HUES64 (cell line): Measurements from ENCODE around the gene PPFIBP1.
"Not testable (repeated sequence)": the region's sequence is repeated elsewhere in the genome, so short reads cannot be mapped to it uniquely, and the experiment has no call there.

ENCODE experiments used
- H3K27ac ChIP-seq: 2 replicates; pipeline ENCODE4 v1.7.0; 2013; ENCODE audit warnings: low read depth, low read length, inconsistent platforms
- H3K27me3 ChIP-seq: 2 replicates; pipeline ENCODE4 v1.6.1; 2013; ENCODE audit warnings: mild to moderate bottlenecking, low read length; ENCODE audit not compliant: insufficient read depth
- H3K36me3 ChIP-seq: 2 replicates; pipeline ENCODE4 v1.6.1; 2013; ENCODE audit warnings: mild to moderate bottlenecking, low read length; ENCODE audit not compliant: insufficient read depth
- H3K4me1 ChIP-seq: 2 replicates; pipeline ENCODE4 v1.6.1; 2013; ENCODE audit warnings: mild to moderate bottlenecking, low read length, moderate library complexity; ENCODE audit not compliant: insufficient read depth
- H3K4me3 ChIP-seq: 2 replicates; pipeline ENCODE4 v1.5.1; 2013; ENCODE audit warnings: mild to moderate bottlenecking, low read length, moderate library complexity
- H3K9ac ChIP-seq: 2 replicates; pipeline ENCODE4 v1.6.1; 2013; ENCODE audit warnings: mild to moderate bottlenecking, low read depth, low read length
- H3K9me3 ChIP-seq: 2 replicates; pipeline ENCODE4 v1.6.1; 2013; ENCODE audit warnings: low read depth, low read length; ENCODE audit not compliant: insufficient read depth
- WGBS: fragments of 150-250, 120-280 bp; methylation state at CpG from one replicate; pipeline ENCODE4 v1.1.7; 2013; ENCODE audit warnings: missing lambda C conversion rate; 5-methylcytosine and 5-hydroxymethylcytosine counted together

Gene PPFIBP1

DNA sequence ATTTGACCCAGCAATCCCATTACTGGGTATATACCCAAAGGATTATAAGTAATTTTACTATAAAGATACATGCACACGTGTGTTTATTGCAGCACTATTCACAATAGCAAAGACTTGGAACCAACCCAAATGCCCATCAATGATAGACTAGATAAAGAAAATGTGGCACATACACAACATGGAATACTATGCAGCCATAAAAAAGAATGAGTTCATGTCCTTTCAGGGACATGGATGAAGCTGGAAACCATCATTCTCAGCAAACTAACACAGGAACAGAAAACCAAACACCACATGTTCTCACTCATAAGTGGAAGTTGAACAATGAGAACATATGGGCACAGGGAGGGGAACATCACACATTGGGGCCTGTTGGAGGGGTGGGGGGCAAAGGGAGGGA lies 20.9 kb downstream of the PPFIBP1 start:
- not testable (repeated sequence) for H3K27me3 ChIP-seq, H3K4me3 ChIP-seq, H3K9me3 ChIP-seq, H3K36me3 ChIP-seq, H3K27ac ChIP-seq, H3K9ac ChIP-seq
- no CpG with 5 or more reads among the region's 1 CpG for WGBS
- H3K4me1 ChIP-seq, result peaks cover 13% of the 10 kb centered on the region

DNA sequence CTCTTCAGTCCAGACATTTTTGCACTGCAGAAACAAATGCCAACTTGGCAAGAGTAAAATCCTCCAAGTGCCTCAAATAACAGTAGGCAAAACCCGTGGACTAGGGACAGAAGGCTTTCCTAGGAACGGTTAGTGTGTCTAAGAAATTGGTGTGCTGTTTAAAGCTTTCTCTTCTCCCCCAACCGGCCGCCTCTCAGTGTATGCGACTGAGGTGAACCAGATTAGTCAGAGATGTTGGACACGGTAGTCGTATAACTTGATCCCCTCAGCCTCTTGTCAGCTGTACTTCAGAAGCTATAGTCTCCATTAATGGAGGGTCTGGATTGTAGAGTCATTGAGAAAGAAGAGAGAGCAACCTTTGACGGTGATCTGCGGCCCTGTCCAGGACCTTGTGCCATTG lies 21.7 kb downstream of the PPFIBP1 start:
- Histone ChIP-seq H3K27me3 (no peaks in the 10 kb centered on the region), H3K9ac (no peak overlapping the region), H3K4me1 (peaks cover 19% of the 10 kb centered on the region), H3K9me3 (no peaks in the 10 kb centered on the region), H3K4me3 (no peak overlapping the region), H3K27ac (no peak overlapping the region), H3K36me3 (no peaks in the 10 kb centered on the region)
- WGBS, result 96% methylated on average over 9 of the region's 9 CpGs

DNA sequence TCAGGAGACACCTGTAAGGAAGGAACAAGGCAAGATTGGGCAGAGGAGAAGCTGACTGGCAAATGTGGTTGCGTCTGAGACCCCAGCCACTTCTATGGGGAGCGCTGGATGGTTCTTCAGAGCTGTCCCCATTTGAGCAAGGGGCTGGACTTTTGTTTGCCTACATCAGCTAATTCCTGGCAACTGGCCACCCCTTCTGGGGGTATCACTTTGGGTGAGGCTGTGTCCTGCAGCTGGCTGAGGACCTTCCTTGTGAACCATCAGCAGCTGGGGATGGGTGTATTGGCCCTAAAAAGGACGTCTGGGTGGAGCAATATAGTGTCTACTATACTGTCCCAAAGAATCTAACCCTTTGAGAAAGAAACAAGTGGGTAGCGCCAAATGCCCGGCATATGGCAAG lies 23.6 kb downstream of the PPFIBP1 start:
- Histone ChIP-seq H3K27ac (no peak overlapping the region), H3K4me1 (peaks cover 15% of the 10 kb centered on the region), H3K36me3 (no peaks in the 10 kb centered on the region), H3K9me3 (no peaks in the 10 kb centered on the region), H3K27me3 (no peaks in the 10 kb centered on the region), H3K9ac (no peak overlapping the region), H3K4me3 (no peak overlapping the region)
- 95% methylated on average over 5 of the region's 5 CpGs for WGBS

DNA sequence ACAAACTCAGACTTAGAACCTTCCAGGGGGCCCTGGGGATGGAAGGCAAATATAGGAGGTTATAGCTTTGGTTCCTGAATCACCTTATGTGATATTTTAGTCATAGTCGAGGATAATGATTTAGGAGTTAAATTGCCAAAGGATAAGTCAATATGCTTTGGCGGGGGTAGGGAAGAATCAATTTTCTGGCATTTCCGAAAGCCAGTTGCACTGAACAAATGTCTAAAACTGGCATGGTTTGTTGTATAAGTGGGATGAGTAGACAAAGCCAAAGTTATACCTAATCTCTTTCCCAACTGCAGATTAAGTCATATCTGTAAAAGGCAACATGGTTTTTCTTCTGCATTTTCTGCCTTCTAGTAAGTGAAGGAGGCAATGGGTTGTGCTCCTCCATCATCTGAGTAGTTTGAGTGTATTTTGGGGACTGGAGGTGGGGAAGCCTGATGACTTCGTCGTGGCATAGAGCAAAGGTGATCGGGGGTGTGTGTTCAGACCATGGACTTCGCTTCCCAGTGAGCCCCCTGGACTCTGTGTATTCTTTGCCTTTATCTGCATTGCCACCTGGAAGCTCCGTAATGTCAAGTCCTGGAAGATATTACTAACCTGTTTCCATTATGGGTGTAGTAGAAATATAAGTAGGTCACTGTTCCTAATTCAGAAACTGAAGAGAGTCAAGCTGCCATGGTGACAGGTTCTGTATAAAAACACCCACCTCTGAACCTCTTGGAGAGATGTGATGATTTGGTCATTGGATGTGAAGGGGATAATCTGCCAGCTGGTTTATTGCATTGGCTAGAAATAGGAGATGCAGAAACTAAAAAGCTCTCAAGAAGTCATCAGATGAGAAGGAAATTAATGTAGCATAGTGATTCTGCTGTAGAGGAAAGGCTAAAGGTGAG lies 24.5 kb downstream of the PPFIBP1 start:
- Histone ChIP-seq H3K9ac (no peak overlapping the region), H3K27ac (no peak overlapping the region), H3K36me3 (no peaks in the 10 kb centered on the region), H3K9me3 (no peaks in the 10 kb centered on the region), H3K4me3 (no peak overlapping the region), H3K4me1 (peaks cover 19% of the 10 kb centered on the region), H3K27me3 (no peaks in the 10 kb centered on the region)
- whole genome bisulfite sequencing, result 96% methylated on average over 8 of the region's 8 CpGs

DNA sequence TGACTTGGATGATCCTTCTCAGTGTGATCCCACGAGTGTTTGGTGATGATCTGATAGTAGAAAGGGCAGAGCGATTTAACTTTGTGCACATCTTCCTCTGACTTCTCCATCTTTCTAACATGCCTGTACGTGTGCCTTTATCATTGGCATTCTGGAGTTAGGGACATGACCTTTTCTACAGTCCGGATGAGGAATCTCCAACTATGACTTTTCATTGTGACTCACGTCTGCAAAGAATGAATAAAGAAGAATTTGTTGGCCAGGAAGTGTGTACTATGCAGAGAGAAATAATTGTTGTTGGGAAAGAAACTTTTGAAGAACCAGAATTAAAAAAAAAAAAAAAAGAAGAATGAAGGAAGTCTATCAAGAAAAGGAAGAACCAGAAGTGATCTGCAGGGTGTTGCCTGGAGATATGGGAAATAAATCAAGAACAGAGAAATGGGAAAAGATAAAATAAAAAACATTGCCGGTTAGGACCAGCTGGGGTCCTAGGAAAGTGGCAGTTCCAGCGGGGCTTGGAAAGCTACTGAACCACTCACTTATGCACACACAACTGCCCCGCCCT lies 25.3 kb downstream of the PPFIBP1 start:
- no peaks in the 10 kb centered on the region for H3K36me3 ChIP-seq
- H3K9me3 ChIP-seq, result no peaks in the 10 kb centered on the region
- H3K27ac ChIP-seq, result no peak overlapping the region
- H3K4me1 ChIP-seq, result peaks cover 23% of the 10 kb centered on the region
- H3K27me3 ChIP-seq, result no peaks in the 10 kb centered on the region
- 88% methylated on average over 7 of the region's 8 CpGs for WGBS
- H3K9ac ChIP-seq, result no peak overlapping the region
- H3K4me3 ChIP-seq, result no peak overlapping the region

DNA sequence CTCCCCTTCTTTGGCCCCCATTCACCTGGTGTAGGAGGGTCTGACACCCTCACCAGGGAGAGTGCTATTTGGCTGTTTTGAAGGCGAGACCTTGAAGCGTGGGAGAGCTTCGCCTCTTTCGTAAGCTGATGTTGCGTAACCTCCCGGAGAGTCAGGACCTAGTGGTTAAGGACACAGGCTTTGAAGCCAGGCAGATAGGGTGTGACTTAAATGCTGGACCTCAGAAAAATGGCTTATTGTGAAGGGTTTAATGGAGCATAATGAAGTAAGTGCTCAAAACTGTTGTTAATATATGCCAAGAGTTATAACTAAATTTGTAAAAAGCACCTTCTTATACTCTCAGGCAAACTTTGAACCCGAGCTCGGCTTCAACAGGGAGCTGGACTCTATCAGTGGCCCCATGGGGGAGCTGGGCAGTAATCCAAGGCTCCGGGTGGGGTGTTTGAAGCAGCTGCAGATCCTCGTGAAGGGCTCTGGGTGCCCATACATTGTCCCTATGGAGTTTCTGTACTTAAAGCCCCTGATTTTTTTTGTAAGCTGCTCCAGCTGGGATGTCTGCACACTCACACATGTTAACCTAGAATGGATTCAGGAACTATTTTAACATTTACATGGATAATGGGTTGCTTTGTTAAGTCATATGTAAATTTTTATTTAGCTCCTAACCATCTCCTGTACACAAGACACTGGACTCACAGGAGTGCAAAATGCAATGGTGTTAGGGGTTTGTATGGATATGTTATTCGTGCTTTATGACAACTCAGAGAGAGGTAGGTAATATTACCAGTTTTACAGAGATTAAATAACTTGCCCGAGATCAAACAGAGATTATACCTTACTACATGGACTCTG lies 26.0 kb downstream of the PPFIBP1 start:
- 64% methylated on average over 11 of the region's 12 CpGs for WGBS
- H3K27me3 ChIP-seq, result no peaks in the 10 kb centered on the region
- no peak overlapping the region for H3K4me3 ChIP-seq
- no peaks in the 10 kb centered on the region for H3K36me3 ChIP-seq
- H3K9ac ChIP-seq, result no peak overlapping the region
- H3K4me1 ChIP-seq, result peaks cover 25% of the 10 kb centered on the region
- no peaks in the 10 kb centered on the region for H3K9me3 ChIP-seq
- no peak overlapping the region for H3K27ac ChIP-seq

DNA sequence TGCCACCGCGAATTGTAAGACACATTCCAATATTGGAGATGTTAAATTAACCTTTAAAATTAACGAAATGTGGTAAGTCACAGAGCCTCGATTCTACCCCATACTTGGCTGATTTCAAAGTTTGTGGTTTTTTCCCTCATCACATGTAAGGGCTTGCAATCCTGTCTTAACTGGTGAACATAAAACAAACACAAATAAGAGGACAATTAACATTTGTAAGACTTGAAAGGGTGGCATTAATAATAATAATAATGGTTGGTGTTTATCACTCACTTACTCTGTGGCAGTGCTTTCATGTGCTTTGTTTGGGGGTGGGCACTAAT lies 26.6 kb downstream of the PPFIBP1 start:
- peaks cover 25% of the 10 kb centered on the region for H3K4me1 ChIP-seq
- no peak overlapping the region for H3K27ac ChIP-seq
- 85% methylated on average over 4 of the region's 4 CpGs for WGBS
- no peaks in the 10 kb centered on the region for H3K9me3 ChIP-seq
- H3K9ac ChIP-seq, result no peak overlapping the region
- H3K27me3 ChIP-seq, result no peaks in the 10 kb centered on the region
- H3K4me3 ChIP-seq, result no peak overlapping the region
- H3K36me3 ChIP-seq, result no peaks in the 10 kb centered on the region

DNA sequence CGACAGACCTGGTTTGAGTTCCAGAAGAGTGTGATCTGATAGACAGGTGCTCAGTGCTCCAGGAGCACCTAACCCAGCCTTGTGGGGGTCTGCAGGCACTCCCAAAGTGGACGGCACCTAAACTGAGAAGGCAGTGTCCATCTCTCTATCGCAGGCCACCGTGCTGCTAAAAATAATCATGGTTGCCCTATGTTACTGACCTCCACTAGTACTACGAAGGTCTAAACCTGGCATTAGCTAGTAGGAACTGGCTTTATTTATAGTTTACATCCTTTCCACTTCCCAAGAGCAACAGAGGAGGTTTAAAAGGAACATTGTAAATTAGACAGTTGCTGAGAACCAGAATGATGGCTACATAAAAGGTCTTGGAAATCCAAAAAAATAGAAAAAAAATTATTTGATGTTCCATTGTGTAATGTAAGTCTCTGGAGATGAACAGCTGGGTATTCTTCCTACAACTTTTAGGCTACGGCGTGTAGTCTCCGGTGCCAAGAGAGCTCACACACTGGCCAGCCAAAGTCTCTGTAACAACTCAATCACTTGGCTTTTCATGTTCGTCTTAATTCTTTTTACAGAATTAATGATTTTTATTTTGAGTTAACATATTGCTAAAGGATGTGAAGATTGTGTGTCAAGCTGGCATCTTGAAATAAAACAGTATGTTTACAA lies 27.3 kb downstream of the PPFIBP1 start:
- no peaks in the 10 kb centered on the region for H3K36me3 ChIP-seq
- peaks cover 25% of the 10 kb centered on the region for H3K4me1 ChIP-seq
- no peak overlapping the region for H3K27ac ChIP-seq
- no peaks in the 10 kb centered on the region for H3K27me3 ChIP-seq
- no peaks in the 10 kb centered on the region for H3K9me3 ChIP-seq
- no peak overlapping the region for H3K4me3 ChIP-seq
- no peak overlapping the region for H3K9ac ChIP-seq
- 95% methylated on average over 9 of the region's 9 CpGs for WGBS

DNA sequence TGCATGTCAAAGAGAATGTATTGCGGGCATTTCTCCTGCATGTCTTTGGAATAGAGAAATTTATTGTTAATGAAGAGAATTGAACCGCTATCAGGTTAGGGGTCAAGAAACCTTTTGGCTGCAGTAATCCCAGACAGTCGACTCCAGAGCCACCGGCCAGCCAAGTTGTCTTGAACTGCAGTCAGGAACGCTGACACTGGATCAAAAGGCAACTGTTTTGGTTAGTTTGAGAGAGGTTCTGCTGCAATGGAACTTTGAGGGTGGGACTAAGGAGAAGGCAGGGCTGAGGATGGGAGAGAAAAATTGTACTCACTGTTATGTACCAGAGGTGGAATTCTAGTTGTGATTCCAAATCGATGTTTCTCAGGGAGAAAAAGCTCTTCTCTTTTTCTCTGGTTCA lies 28.2 kb downstream of the PPFIBP1 start:
- Histone ChIP-seq H3K4me3 (no peak overlapping the region), H3K9ac (no peak overlapping the region), H3K4me1 (peaks cover 25% of the 10 kb centered on the region), H3K36me3 (no peaks in the 10 kb centered on the region), H3K27ac (no peak overlapping the region), H3K9me3 (no peaks in the 10 kb centered on the region), H3K27me3 (no peaks in the 10 kb centered on the region)
- WGBS, result 93% methylated on average over 6 of the region's 6 CpGs

DNA sequence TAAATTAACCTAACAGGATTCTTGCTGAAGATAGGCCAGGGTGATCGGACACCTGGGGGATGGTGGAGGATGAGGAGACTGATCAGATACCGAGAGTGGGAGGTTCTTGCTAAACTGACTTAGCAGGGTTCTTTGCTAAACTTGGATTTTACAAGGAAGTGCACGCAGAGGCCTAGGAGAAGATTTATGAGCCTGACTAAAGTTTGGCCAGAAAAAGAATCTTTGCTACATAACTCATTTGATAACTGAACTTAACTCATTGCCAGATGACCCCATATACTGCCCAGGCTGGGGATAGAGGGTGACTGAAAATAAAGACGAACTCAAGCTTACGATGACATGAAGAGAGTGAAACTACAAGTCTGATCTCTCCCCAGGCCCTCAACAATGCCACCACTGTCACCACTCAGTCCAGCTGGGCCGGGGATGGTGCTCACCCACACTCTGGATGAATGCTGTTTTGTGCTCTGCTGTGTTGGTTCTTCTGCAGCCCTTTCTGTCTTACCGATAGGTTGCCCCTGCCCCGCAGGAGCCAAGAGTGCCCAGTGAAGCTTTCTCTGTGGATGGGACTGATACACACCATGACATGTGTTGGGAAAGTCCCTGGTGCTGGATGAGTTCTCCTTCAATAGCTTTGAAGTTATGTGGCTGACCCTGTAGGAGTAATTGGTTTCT lies 29.0 kb downstream of the PPFIBP1 start:
- Histone ChIP-seq H3K27ac (no peak overlapping the region), H3K36me3 (no peaks in the 10 kb centered on the region), H3K9ac (no peak overlapping the region), H3K27me3 (no peaks in the 10 kb centered on the region), H3K4me1 (peaks cover 25% of the 10 kb centered on the region), H3K4me3 (no peak overlapping the region), H3K9me3 (no peaks in the 10 kb centered on the region)
- 88% methylated on average over 8 of the region's 8 CpGs for WGBS
